HEK293 (cell line): ENCODE measurements around the gene SPATA25.
"Not testable (repeated sequence)": the region's sequence is repeated elsewhere in the genome, so short reads cannot be mapped to it uniquely, and the experiment has no call there.

Source experiments
- CTCF ChIA-PET: fragments of 350-600 bp; formaldehyde crosslinking; extraction: SDS; loops from one replicate; lab custom pipeline; 2021; ENCODE audit warnings: antibody characterized with exemption; lab: Yijun Ruan, JAX
- POLR2A ChIA-PET: fragments of 300-600 bp; formaldehyde crosslinking; extraction: SDS; loops from one replicate; lab custom pipeline; 2020; ENCODE audit warnings: antibody characterized with exemption, inconsistent platforms; lab: Yijun Ruan, JAX
- H3K27ac ChIP-seq: fragments of 200-500 bp; sonication (Bioruptor generic); 2 replicates; pipeline ENCODE4 v1.5.1; 2014; ENCODE audit warnings: low read depth, low read length, control low read depth, inconsistent platforms; ENCODE audit errors: extremely low read depth
- H3K36me3 ChIP-seq, 2 experiments: fragments of 200-500 bp in 1 of 2; sonication (Bioruptor generic) in 1 of 2; 1 replicate in 1 of 2; 2 replicates in 1 of 2; pipeline ENCODE4 v1.5.1; 2014 to 2017; ENCODE audit warnings: inconsistent platforms in 2 of 2, low read length in 2 of 2; ENCODE audit not compliant: control insufficient read depth in 2 of 2, insufficient read depth in 1 of 2
- H3K4me1 ChIP-seq: fragments of 200-500 bp; sonication (Bioruptor generic); 2 replicates; pipeline ENCODE4 v1.5.1; 2014; ENCODE audit warnings: mild to moderate bottlenecking, low read length, inconsistent platforms; ENCODE audit not compliant: control insufficient read depth, insufficient read depth
- H3K4me3 ChIP-seq: 2 replicates; pipeline ENCODE4 v1.5.1; 2011; ENCODE audit warnings: low read depth, mild to moderate bottlenecking, control low read depth, low read length, moderate library complexity
- H3K9me3 ChIP-seq: fragments of 200-500 bp; sonication (Bioruptor generic); 2 replicates; pipeline ENCODE4 v1.5.1; 2014; ENCODE audit warnings: low read depth, low read length, inconsistent platforms; ENCODE audit not compliant: control insufficient read depth, insufficient read depth
- FEZF1 ChIP-seq: fragments of 450-650 bp; formaldehyde crosslinking; IDR thresholded peaks from 2 replicates; pipeline ENCODE4 v1.5.1; 2016; ENCODE audit warnings: missing biosample characterization, missing genetic modification characterization
- HOXA7 ChIP-seq: sonication (generic); formaldehyde crosslinking; IDR thresholded peaks from 2 replicates; pipeline ENCODE4 v1.8.1; 2022; ENCODE audit warnings: missing genetic modification reagents, borderline replicate concordance
- IKZF3 ChIP-seq: fragments of 450-650 bp; IDR thresholded peaks from 2 replicates; pipeline ENCODE4 v1.5.0; 2018; ENCODE audit warnings: missing biosample characterization, mild to moderate bottlenecking, missing genetic modification characterization, moderate library complexity
- KLF10 ChIP-seq: fragments of 450-650 bp; IDR thresholded peaks from 2 replicates; pipeline ENCODE4 v1.5.1; 2018; ENCODE audit warnings: missing biosample characterization, mild to moderate bottlenecking, missing genetic modification characterization
- PRDM10 ChIP-seq: fragments of 450-650 bp; formaldehyde crosslinking; IDR thresholded peaks from 2 replicates; pipeline ENCODE4 v1.5.1; 2016; ENCODE audit warnings: missing biosample characterization, missing genetic modification characterization
- RBAK ChIP-seq: fragments of 450-650 bp; formaldehyde crosslinking; IDR thresholded peaks from 2 replicates; pipeline ENCODE4 v1.5.1; 2016; ENCODE audit warnings: missing biosample characterization, missing genetic modification characterization
- SALL2 ChIP-seq: fragments of 450-650 bp; formaldehyde crosslinking; IDR thresholded peaks from 2 replicates; pipeline ENCODE4 v1.5.0; 2017; ENCODE audit warnings: missing biosample characterization, mild to moderate bottlenecking, missing genetic modification characterization, borderline replicate concordance
- ZBTB17 ChIP-seq: fragments of 450-650 bp; formaldehyde crosslinking; IDR thresholded peaks from 2 replicates; pipeline ENCODE4 v1.5.1; 2016; ENCODE audit warnings: missing biosample characterization, missing genetic modification characterization
- ZNF10 ChIP-seq: fragments of 450-650 bp; formaldehyde crosslinking; IDR thresholded peaks from 2 replicates; pipeline ENCODE4 v1.5.1; 2017; ENCODE audit warnings: missing biosample characterization, missing genetic modification characterization
- ZNF114 ChIP-seq: fragments of 450-650 bp; formaldehyde crosslinking; IDR thresholded peaks from 2 replicates; pipeline ENCODE4 v1.5.0; 2017; ENCODE audit warnings: missing biosample characterization, missing genetic modification characterization
- ZNF2 ChIP-seq: fragments of 450-650 bp; formaldehyde crosslinking; IDR thresholded peaks from 2 replicates; pipeline ENCODE4 v1.5.1; 2016; ENCODE audit warnings: missing biosample characterization, missing genetic modification characterization
- ZNF266 ChIP-seq: fragments of 450-650 bp; formaldehyde crosslinking; IDR thresholded peaks from 2 replicates; pipeline ENCODE4 v1.5.1; 2016; ENCODE audit warnings: missing biosample characterization, missing genetic modification characterization, low read depth
- ZNF423 ChIP-seq: fragments of 450-650 bp; formaldehyde crosslinking; IDR thresholded peaks from 2 replicates; pipeline ENCODE4 v1.5.1; 2016; ENCODE audit warnings: missing biosample characterization, missing genetic modification characterization
- ZNF530 ChIP-seq: fragments of 450-650 bp; formaldehyde crosslinking; IDR thresholded peaks from 2 replicates; pipeline ENCODE4 v1.5.1; 2016; ENCODE audit warnings: low read depth, missing biosample characterization, missing genetic modification characterization
- ZNF561 ChIP-seq: fragments of 450-650 bp; IDR thresholded peaks from 2 replicates; pipeline ENCODE4 v1.5.1; 2018; ENCODE audit warnings: missing biosample characterization, missing genetic modification characterization, borderline replicate concordance
- ZNF610 ChIP-seq: fragments of 450-650 bp; formaldehyde crosslinking; IDR thresholded peaks from 2 replicates; pipeline ENCODE4 v1.5.1; 2016; ENCODE audit warnings: missing biosample characterization, missing genetic modification characterization, borderline replicate concordance
- ZNF639 ChIP-seq: fragments of 450-650 bp; formaldehyde crosslinking; IDR thresholded peaks from 2 replicates; pipeline ENCODE4 v1.5.1; 2016; ENCODE audit warnings: missing biosample characterization, missing genetic modification characterization
- ZNF654 ChIP-seq: fragments of 450-650 bp; formaldehyde crosslinking; IDR thresholded peaks from 2 replicates; pipeline ENCODE4 v1.5.1; 2016; ENCODE audit warnings: low read depth, missing biosample characterization, missing genetic modification characterization
- ZNF704 ChIP-seq: fragments of 450-650 bp; formaldehyde crosslinking; IDR thresholded peaks from 2 replicates; pipeline ENCODE4 v1.5.1; 2016; ENCODE audit warnings: missing biosample characterization, missing genetic modification characterization
- ZNF707 ChIP-seq: fragments of 450-650 bp; formaldehyde crosslinking; IDR thresholded peaks from 2 replicates; pipeline ENCODE4 v1.5.1; 2016; ENCODE audit warnings: missing biosample characterization, missing genetic modification characterization
- ZNF843 ChIP-seq: fragments of 450-650 bp; formaldehyde crosslinking; IDR thresholded peaks from 2 replicates; pipeline ENCODE4 v1.5.1; 2016; ENCODE audit warnings: missing biosample characterization, missing genetic modification characterization
- TF ChIP-seq, protein P1 (sequence below): fragments of 450-650 bp; formaldehyde crosslinking; IDR thresholded peaks from 2 replicates; pipeline ENCODE4 v1.5.1; 2017; ENCODE audit warnings: missing biosample characterization, missing genetic modification characterization
- TF ChIP-seq, protein P2 (sequence below): fragments of 450-650 bp; formaldehyde crosslinking; IDR thresholded peaks from 2 replicates; pipeline ENCODE4 v1.5.1; 2016; ENCODE audit warnings: missing biosample characterization, missing genetic modification characterization, borderline replicate concordance

Gene SPATA25

GRCh38 chr20:45933266-45934045, 46.0 kb upstream of the SPATA25 start (continued):
- TF ChIP-seq PRDM10 (tag by site-specific recombination) (peak; percentile 76), ZBTB17 (tag by site-specific recombination) (peak; percentile 58), ZNF610 (no peak), ZNF10 (tag by site-specific recombination) (0 out of 2 replicates have a peak, but pooled peaks have one; percentile 15), IKZF3 (0 out of 2 replicates have a peak, but pooled peaks have one; percentile 13), ZNF423 (tag by site-specific recombination) (no peak), ZNF639 (tag by site-specific recombination) (no peak), ZNF561 (peak; percentile 61; the same call in 1 of the 2 replicates), ZNF654 (tag by site-specific recombination) (0 out of 2 replicates have a peak, but pooled peaks have one; percentile 10), ZNF530 (tag by site-specific recombination) (no peak), ZNF707 (tag by site-specific recombination) (no peak), KLF10 (no peak), HOXA7 (CRISPR knock-in tag) (no peak)

DNA sequence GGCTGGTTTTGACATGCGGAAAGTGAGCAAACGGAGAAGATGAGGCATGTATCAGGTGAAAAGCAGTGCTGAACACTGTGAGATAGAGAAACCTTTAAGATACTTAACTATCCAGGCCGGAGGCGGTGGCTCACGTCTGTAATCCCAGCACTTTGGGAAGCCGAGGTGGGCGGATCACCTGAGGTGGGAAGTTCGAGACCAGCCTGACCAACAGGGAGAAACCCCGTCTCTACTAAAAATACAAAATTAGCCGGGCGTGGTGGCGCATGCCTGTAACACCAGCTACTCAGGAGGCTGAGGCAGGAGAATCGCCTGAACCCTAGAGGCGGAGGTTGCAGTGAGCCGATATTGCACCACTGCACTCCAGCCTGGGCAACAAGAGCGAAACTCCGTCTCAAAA, 44.3 kb upstream of the SPATA25 start:
- POLR2A ChIA-PET: not testable (repeated sequence)

DNA sequence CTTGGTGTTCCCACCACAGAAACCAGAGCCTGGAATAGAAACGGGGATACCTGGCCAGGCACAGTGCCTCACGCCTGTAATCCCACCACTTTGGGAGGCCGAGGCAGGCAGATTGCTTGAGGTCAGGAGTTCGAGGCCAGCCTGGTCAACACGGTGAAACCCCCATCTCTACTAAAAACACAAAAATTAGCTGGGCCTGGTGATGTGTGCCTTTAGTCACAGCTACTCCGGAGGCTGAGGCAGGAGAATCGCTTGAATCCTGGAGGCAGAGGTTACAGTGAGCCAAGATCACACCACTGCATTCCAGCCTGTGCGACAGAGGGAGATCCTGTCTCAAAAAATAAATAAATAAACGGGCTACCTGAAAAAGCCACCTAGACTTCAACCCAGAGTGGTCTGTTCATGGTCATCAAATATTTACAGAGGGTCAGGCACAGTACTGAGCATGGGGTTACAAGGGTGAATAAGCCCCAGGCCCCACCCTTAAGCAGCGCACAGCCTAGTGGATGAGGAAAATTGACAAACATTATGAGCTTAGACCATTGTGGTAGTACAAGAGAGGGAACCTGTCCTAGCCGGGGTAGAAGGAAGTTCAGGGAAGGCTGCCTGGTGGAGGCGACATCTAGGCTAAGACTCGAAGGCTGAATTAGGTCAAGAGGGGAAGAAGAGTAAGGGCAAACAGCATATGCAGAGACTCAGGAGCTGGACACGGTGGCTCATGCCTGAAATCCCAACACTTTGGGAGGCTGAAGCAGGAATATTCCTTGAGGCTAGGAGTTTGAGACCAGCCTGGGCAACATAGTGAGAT, 39.9 kb upstream of the SPATA25 start:
- no peaks in the 10 kb centered on the region for H3K9me3 ChIP-seq
- POLR2A ChIA-PET: interaction anchor here (0.6 to 0.9 kb wide), 2 partner anchors 126 to 554 kb away, joined by 3 to 7 read pairs; no protein-coding TSS in a partner anchor
- CTCF ChIA-PET: interaction anchor here (0.5 to 0.6 kb wide), 2 partner anchors 17 to 49 kb away, joined by 3 read pairs; no protein-coding TSS in a partner anchor
- no peaks in the 10 kb centered on the region for H3K4me1 ChIP-seq
- no peak overlapping the region for H3K4me3 ChIP-seq
- no peak overlapping the region for H3K27ac ChIP-seq
- H3K36me3 ChIP-seq: no peaks in the 10 kb centered on the region
- no peak for TF ChIP-seq ZNF704
- TF ChIP-seq, protein P1, sequence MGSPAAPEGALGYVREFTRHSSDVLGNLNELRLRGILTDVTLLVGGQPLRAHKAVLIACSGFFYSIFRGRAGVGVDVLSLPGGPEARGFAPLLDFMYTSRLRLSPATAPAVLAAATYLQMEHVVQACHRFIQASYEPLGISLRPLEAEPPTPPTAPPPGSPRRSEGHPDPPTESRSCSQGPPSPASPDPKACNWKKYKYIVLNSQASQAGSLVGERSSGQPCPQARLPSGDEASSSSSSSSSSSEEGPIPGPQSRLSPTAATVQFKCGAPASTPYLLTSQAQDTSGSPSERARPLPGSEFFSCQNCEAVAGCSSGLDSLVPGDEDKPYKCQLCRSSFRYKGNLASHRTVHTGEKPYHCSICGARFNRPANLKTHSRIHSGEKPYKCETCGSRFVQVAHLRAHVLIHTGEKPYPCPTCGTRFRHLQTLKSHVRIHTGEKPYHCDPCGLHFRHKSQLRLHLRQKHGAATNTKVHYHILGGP (tag by site-specific recombination): no peak
- TF ChIP-seq, protein P2, sequence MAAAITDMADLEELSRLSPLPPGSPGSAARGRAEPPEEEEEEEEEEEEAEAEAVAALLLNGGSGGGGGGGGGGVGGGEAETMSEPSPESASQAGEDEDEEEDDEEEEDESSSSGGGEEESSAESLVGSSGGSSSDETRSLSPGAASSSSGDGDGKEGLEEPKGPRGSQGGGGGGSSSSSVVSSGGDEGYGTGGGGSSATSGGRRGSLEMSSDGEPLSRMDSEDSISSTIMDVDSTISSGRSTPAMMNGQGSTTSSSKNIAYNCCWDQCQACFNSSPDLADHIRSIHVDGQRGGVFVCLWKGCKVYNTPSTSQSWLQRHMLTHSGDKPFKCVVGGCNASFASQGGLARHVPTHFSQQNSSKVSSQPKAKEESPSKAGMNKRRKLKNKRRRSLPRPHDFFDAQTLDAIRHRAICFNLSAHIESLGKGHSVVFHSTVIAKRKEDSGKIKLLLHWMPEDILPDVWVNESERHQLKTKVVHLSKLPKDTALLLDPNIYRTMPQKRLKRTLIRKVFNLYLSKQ: no peak
- TF ChIP-seq ZNF114 (tag by site-specific recombination): no peak
- no peak for TF ChIP-seq RBAK (tag by site-specific recombination)
- TF ChIP-seq ZNF266 (tag by site-specific recombination): no peak
- no peak for TF ChIP-seq ZNF2 (tag by site-specific recombination)
- TF ChIP-seq ZBTB17 (tag by site-specific recombination): no peak
- TF ChIP-seq ZNF843: no peak
- TF ChIP-seq FEZF1 (tag by site-specific recombination): no peak
- no peak for TF ChIP-seq SALL2

More for the DNA sequence above, 44.3 kb upstream of the SPATA25 start:
- H3K9me3 ChIP-seq, H3K4me3 ChIP-seq, H3K27ac ChIP-seq, H3K4me1 ChIP-seq, H3K36me3 ChIP-seq: not testable (repeated sequence)
- CTCF ChIA-PET: interaction anchor here (0.7 kb wide), 1 partner anchor 40 kb away, joined by 3 read pairs; no protein-coding TSS in a partner anchor
